MCF 10A (cell line): Measurements from ENCODE around the gene LRRC7. TPM values are rescaled to one million over a fixed set of nuclear protein-coding genes. Genes with fewer than 3 reads are reported as not detected.
"Not testable (repeated sequence)": the region's sequence is repeated elsewhere in the genome, so short reads cannot be mapped to it uniquely, and the experiment has no call there.

Source experiments
- BruUV-seq: library from RNA; stranded (reverse); fragments of 400-500 nt; replicated peaks from 2 replicates; lab custom pipeline; 2021; lab: Mats Ljungman, UMichigan
- CTCF ChIA-PET: fragments of 300-600 bp; sonication (Branson Sonifier 250); formaldehyde crosslinking; extraction: SDS; loops from one replicate; lab custom pipeline; 2021; ENCODE audit warnings: antibody characterized with exemption, inconsistent platforms; lab: Yijun Ruan, JAX
- POLR2A ChIA-PET: fragments of 300-600, 350-650 bp; sonication (Branson Sonifier 250); formaldehyde crosslinking; extraction: SDS; loops from one replicate; lab custom pipeline; 2020; ENCODE audit warnings: antibody characterized with exemption, inconsistent platforms; lab: Yijun Ruan, JAX
- DNase-seq: peaks from one replicate; pipeline ENCODE4 v3.0.0-alpha.2; 2018; ENCODE audit not compliant: unreplicated experiment
- H3K27ac Mint-ChIP-seq: one replicate; pipeline ENCODE4 v1.8.0; 2022; ENCODE audit warnings: mild to moderate bottlenecking, low read depth, mixed read lengths; ENCODE audit not compliant: unreplicated experiment
- H3K27me3 Mint-ChIP-seq: one replicate; pipeline ENCODE4 v1.8.0; 2022; ENCODE audit warnings: mixed read lengths; ENCODE audit not compliant: insufficient read depth, unreplicated experiment
- H3K36me3 Mint-ChIP-seq: one replicate; pipeline ENCODE4 v1.8.0; 2022; ENCODE audit warnings: mild to moderate bottlenecking, moderate library complexity, mixed read lengths; ENCODE audit not compliant: insufficient read depth, unreplicated experiment
- H3K4me1 Mint-ChIP-seq: one replicate; pipeline ENCODE4 v1.8.0; 2022; ENCODE audit warnings: mixed read lengths; ENCODE audit not compliant: insufficient read depth, unreplicated experiment
- H3K4me3 Mint-ChIP-seq: one replicate; pipeline ENCODE4 v1.8.0; 2022; ENCODE audit warnings: mild to moderate bottlenecking, moderate library complexity, mixed read lengths; ENCODE audit not compliant: unreplicated experiment
- H3K9me3 Mint-ChIP-seq: one replicate; pipeline ENCODE4 v1.8.0; 2022; ENCODE audit warnings: mixed read lengths; ENCODE audit not compliant: unreplicated experiment
- intact Hi-C: fragments of 100-400 bp; cut with micrococcal nuclease; formaldehyde crosslinking; loops from 2 replicates; pipeline ENCODE4 v1.14.1; 2022
- total RNA-seq: library from RNA; stranded (reverse); gene quantifications from 2 replicates; pipeline ENCODE4 v1.2.3, GENCODE V29; 2022
- TF ChIP-seq, protein P1 (sequence below): fragments of 200-600 bp; IDR thresholded peaks from one replicate; pipeline ENCODE4 v1.8.0; 2022; ENCODE audit warnings: antibody characterized with exemption, mild to moderate bottlenecking; ENCODE audit not compliant: unreplicated experiment

Gene LRRC7
- total RNA-seq, 1 experiment from 2014 or later: not detected

DNA sequence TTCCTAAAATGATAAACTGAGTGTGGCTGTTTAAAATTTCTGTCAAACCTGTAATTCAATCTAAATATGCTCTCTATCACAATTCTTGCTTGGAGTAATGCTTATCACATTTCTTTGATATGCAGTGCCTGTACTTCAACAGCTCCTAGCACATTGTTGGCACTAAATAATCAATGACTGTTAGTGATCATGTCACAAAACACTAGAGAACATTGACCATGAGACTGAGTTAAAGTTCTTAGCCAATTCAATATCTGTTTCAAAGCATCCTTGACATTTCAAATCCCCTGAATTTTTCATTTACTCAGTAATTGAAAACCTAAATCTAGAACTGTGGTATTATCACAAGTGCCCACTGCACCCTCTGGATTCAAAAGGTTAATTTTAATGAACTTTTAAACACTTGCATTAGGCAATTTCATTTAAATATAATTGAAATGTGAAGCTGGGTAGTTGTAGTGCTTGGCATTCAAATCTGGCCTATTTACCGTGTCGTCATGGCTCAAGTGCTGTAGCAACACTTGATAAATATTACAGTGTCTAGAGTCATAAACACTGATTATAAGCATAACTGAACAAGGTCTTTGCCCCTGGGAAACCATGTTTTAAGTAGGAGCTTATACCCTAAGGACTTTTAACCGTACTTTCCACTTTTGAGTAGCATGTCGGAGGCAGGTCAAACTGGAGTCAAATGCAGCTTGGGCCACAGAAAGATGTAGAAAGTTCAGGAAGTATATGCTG is 143.6 kb downstream of the LRRC7 start:
- intact Hi-C loops: no loop called here
- no peaks in the 10 kb centered on the region for H3K4me1 Mint-ChIP-seq
- no peak overlapping the region for H3K27ac Mint-ChIP-seq
- no TSS peak for BruUV-seq
- no peaks in the 10 kb centered on the region for H3K36me3 Mint-ChIP-seq
- peaks cover 2% of the 10 kb centered on the region for H3K27me3 Mint-ChIP-seq
- DNase-seq: no peak
- POLR2A ChIA-PET: interaction anchor here (0.6 kb wide), 1 partner anchor 428 kb away, joined by 3 read pairs; no protein-coding TSS in a partner anchor
- no peaks in the 10 kb centered on the region for H3K9me3 Mint-ChIP-seq
- TF ChIP-seq, protein P1, sequence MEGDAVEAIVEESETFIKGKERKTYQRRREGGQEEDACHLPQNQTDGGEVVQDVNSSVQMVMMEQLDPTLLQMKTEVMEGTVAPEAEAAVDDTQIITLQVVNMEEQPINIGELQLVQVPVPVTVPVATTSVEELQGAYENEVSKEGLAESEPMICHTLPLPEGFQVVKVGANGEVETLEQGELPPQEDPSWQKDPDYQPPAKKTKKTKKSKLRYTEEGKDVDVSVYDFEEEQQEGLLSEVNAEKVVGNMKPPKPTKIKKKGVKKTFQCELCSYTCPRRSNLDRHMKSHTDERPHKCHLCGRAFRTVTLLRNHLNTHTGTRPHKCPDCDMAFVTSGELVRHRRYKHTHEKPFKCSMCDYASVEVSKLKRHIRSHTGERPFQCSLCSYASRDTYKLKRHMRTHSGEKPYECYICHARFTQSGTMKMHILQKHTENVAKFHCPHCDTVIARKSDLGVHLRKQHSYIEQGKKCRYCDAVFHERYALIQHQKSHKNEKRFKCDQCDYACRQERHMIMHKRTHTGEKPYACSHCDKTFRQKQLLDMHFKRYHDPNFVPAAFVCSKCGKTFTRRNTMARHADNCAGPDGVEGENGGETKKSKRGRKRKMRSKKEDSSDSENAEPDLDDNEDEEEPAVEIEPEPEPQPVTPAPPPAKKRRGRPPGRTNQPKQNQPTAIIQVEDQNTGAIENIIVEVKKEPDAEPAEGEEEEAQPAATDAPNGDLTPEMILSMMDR: no peak
- H3K4me3 Mint-ChIP-seq: no peak overlapping the region
- CTCF ChIA-PET: interaction anchor here (0.6 kb wide), 1 partner anchor 644 kb away, joined by 3 read pairs; no protein-coding TSS in a partner anchor

DNA sequence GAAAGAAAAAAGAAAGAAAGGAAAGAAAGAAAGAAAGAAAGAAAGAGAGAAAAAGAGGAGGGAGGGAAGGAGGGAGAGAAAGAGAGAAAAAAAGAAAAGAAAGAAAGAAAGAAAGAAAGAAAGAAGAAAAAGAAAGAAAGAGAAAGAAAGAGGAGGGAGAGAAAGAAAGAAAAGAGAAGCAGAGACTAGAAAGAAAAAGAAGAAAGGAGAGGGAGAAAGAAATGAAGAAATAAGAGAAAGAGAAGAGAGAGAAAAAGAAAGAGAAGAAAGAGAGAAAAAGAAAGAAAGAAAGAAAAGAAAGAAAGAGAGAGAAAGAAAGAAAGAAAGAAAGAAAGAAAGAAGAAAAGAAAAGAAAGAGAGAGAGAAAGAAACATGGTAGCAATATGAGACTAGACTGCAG is 150.1 kb downstream of the LRRC7 start:
- DNase-seq, BruUV-seq, intact Hi-C loops, H3K27ac Mint-ChIP-seq, H3K4me1 Mint-ChIP-seq, H3K36me3 Mint-ChIP-seq, H3K9me3 Mint-ChIP-seq, H3K4me3 Mint-ChIP-seq: not testable (repeated sequence)
- H3K27me3 Mint-ChIP-seq: peaks cover 46% of the 10 kb centered on the region
- ChIA-PET POLR2A (interaction anchor here (0.6 to 0.7 kb wide), 2 partner anchors 20 to 1463 kb away, joined by 3 to 4 read pairs; no protein-coding TSS in a partner anchor), CTCF (interaction anchor here (0.7 to 1.5 kb wide), 2 partner anchors 12 to 312 kb away, joined by 3 read pairs; no protein-coding TSS in a partner anchor)

GRCh38 chr1:69728206-69728605 is 160.5 kb downstream of the LRRC7 start:
- ChIA-PET POLR2A (no interaction called here), CTCF (interaction anchor here (2.4 kb wide), 1 partner anchor 10 kb away, joined by 18 read pairs; no protein-coding TSS in a partner anchor)
- no peaks in the 10 kb centered on the region for H3K36me3 Mint-ChIP-seq
- peaks cover 17% of the 10 kb centered on the region for H3K27me3 Mint-ChIP-seq
- H3K27ac Mint-ChIP-seq: no peak overlapping the region
- no peaks in the 10 kb centered on the region for H3K9me3 Mint-ChIP-seq
- BruUV-seq: no TSS peak
- no peak overlapping the region for H3K4me3 Mint-ChIP-seq
- intact Hi-C loops: no loop called here
- DNase-seq: no peak
- H3K4me1 Mint-ChIP-seq: no peaks in the 10 kb centered on the region
- TF ChIP-seq, protein P1: no peak

DNA sequence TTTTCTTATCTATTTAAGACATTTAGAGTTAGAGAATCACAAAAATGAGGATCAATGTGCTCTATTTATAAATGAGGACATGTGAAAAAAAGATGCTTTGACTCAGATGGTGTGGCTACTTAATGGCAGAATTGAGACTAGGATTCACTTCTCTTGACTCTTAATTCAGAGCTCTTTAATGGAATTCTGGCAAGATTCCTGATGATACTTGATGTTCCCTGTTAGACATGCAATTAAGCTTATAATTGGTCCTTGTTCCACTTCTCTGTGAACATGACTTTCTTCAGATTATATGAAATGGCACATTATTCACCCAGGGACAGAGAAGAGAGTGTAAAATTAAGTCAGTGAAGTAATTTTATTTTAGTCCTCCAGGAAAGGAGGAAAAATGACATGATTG is 165.3 kb downstream of the LRRC7 start:
- CTCF ChIA-PET: interaction anchor here (1.1 kb wide), 1 partner anchor 1467 kb away, joined by 3 read pairs; no protein-coding TSS in a partner anchor
- Mint-ChIP-seq H3K9me3 (no peaks in the 10 kb centered on the region), H3K27me3 (peaks cover 46% of the 10 kb centered on the region), H3K36me3 (no peaks in the 10 kb centered on the region), H3K4me1 (no peaks in the 10 kb centered on the region), H3K27ac (no peak overlapping the region), H3K4me3 (no peak overlapping the region)
- POLR2A ChIA-PET: no interaction called here
- TF ChIP-seq, protein P1: no peak
- no peak for DNase-seq
- intact Hi-C loops: no loop called here
- BruUV-seq: no TSS peak
